Eye (tissue), 1 donor: ENCODE measurements around the gene INS.
"Not testable (repeated sequence)": the region's sequence is repeated elsewhere in the genome, so short reads cannot be mapped to it uniquely, and the experiment has no call there.

ENCODE experiments used
- DNase-seq: peaks from one replicate; pipeline ENCODE4 v3.0.0-alpha.2; 2015

Gene INS

DNA sequence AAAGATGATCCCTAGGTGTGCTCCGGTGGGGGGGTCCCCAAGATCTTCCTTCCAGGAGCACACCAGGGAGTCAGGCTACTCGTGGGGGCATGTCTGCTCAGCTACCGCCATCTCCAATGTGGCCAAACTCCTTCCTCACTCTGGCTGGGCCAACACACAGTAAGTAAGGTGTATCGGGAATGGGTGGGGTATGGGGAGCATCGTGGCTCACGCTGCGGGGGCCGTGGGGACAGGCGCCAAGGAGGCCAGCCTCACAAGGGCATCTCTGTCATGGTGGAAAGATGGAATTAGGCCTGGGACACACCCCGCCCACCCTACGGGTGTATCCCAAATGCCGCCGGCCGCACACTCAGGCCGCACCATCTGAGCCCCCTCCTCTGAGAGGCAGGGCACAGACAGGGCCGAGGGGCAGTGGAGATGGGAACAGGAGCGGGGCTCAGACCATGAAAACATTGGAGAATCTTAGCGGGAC is 30.1 kb downstream of the INS start:
- DNase-seq, result no peak

DNA sequence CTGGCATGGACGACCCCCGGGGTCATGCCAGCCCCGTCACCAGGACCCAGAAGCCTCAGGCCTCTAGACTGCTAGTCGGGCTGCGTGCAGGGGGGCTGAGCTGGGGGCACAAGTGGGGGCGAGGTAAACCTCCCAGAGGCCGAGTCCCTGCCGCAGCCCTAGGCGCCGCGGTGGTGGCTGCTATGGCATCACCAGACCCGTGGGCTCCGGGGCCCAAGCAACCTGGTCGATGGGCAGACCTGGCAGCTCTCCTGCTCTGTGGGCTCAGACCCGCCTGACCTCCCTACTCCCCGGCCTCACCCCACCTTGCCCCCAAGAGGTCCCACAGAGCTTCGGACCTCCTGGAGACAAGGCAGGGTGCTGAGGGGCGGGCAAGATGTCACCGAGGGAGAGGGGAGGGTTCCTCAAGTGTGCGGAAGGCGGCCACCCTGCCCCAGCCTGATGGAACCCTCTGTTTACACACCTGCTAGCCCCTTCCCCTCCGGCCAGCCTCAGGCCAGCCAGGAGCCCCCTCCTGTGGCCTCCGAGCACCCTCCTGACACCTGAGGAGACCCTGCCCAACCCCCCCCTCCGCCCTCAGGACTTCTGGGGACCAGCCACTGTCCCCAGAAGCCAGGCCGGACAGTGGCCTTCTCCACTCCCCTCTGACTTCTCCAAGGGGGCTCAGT is 31.2 kb downstream of the INS start:
- no peak for DNase-seq

DNA sequence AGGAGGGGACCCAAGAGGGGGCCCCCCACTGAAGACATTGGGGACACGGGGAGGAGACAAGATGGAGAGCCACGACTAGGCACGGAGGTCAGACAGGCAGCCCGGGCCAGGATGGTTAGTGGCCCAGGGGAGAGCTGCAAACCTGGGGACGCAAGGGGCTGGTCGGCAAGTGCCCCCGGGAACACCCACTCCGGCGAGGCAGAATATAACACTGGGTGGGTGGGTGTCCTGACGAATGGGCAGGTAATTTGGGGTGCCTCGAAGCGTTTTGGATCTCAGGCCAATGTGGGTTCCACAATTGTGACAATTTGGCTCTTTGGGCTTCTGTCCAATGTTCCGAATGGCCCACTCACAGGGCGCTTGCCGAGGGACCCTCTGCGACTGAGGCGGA is 31.7 kb downstream of the INS start:
- no peak for DNase-seq

DNA sequence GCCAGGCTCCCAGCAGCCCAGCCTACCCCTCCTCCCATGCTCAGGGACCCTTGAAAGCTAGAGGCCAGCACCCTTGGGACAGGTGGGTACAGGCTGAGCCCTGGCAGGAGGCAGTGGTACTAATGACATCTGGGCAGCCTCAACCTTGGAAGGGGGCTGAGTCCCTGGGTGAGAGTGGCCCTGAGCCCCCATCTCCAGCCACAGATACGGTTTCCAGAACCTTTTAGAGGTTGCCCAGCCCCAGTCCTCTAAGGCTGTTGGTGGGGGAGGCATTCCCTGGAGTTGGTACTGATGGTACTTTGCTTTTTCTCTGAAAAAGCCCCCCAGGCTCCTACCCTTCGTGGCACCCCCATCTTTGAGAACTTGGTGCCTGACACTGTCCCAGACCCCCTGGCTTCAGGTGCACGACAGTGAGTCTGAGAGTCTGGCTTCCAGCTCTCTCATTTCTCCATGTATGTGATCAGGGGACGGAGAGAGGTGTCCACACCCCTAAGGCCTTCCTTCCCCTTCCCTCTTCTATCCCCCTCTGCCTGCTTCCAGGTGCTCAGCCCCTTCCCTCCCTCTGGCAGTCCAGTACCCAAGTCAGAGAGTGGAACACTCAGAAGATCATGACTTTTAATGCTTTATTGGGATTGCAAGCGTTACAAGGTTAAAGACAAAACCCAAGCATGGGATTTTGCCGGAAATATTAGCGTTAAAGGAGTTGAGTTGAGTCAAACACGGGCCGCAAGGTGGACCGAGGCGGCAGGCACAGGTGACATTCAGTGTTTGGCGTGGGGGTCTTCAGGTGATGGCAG is 32.3 kb downstream of the INS start:
- DNase-seq, result no peak

DNA sequence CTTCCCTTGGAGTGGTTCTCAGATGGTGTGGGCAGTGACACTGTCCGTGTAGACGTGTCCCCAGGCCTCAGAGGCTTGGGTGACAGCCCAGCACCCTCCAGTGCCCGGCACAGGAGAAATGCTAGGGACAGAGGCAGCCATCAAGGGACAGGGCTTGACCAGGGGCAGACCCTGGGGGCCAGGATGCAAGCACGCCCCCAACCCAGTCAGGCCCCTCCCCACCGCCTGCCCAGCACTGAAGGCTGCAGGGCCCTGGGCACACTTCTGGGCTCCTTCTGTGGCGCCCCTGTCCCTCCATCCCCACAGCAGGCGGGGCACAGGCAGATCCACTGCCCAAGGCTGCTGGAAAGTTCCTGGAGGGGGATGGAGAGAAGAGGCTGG is 32.9 kb downstream of the INS start:
- no peak for DNase-seq

DNA sequence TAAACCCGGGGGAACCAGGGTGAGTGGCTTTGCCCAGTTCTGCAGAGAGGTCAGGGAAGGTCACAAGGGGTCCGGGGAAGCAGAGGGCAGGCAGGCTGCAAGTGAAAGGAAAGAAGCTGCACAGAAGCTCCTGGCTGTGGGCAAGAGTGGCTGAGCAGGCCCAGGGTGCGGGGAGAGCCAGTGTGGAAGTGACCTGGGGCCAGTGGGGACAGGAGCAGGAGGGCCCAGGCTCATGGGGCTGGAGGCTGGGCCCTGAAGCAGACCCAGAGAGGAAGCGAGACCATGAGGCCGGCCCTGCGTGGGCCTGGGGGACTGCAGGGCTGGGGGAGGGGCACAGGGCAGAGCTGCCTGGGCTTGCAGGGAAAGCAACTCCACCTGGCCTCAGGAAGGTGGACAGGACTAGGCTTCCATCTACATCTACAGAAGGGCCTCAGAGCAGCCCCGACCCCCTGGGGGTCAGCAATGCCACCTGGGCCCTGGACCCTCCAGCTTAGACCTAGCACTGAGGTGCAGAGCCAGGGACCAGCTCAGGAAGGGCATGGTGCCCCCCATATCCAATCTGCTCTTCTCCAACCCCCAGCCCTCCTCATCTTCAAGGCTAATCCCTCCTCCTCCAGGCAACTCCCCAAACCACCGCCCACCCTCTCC is 33.4 kb downstream of the INS start:
- DNase-seq, result no peak

- no peak for DNase-seq
These were observed 34.4 kb downstream of the INS start for GRCh38 chr11:2126520-2127085.

- DNase-seq, result not testable (repeated sequence)
These were observed 36.1 kb downstream of the INS start for GRCh38 chr11:2124736-2125484.

DNA sequence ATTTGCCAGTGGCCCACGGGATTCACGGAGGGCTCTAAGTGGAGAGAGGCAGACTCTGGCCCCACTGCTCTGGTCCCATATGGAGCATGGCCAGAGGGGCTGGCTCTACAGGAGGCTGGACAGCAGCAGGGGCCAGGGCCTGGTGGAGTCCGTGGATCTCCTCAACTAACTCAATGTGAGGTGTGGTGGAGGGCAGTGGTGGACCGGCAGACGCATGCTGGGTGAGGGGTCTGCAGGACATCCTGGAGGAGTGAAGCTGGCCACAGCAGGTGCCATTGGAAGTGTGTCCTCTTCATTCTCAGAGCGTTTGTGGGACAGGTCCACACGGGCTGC is 37.4 kb downstream of the INS start:
- no peak for DNase-seq

- DNase-seq, result no peak
These were observed 37.9 kb downstream of the INS start for GRCh38 chr11:2122907-2123627.

DNA sequence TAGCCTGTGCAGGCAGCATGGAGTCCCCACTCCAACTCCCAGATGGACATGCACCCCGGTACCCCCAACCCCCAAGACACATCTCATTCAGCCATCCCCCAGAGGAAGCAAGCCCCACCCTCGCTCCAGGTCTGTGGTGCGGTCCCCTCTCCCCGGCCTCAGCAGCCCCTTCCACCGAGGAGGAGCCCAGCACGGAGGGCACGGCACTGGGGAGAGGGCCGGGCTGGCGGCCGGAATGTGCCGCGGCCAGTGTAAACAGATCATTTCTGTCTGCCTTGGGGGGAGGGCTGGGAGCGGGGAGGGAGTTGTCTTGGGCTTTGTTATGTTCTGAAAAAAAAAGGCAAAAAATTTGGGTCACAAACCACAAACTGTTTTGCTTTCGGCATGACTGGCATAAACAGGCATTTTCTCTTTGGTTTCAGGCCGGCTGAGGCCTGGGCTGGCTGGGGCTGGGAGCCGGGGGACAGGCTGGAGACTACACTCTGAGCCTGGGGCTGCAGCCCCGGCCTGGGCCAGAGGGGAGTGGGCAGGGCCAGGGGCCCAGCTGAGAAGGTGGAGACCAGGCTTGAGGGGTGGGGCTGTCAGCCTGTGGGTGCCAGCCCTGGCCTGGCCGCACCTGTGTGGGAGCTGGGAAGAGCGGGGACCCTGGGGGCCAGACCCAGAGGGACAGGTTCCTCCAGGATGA is 38.6 kb downstream of the INS start:
- peak; percentile 54 for DNase-seq

DNA sequence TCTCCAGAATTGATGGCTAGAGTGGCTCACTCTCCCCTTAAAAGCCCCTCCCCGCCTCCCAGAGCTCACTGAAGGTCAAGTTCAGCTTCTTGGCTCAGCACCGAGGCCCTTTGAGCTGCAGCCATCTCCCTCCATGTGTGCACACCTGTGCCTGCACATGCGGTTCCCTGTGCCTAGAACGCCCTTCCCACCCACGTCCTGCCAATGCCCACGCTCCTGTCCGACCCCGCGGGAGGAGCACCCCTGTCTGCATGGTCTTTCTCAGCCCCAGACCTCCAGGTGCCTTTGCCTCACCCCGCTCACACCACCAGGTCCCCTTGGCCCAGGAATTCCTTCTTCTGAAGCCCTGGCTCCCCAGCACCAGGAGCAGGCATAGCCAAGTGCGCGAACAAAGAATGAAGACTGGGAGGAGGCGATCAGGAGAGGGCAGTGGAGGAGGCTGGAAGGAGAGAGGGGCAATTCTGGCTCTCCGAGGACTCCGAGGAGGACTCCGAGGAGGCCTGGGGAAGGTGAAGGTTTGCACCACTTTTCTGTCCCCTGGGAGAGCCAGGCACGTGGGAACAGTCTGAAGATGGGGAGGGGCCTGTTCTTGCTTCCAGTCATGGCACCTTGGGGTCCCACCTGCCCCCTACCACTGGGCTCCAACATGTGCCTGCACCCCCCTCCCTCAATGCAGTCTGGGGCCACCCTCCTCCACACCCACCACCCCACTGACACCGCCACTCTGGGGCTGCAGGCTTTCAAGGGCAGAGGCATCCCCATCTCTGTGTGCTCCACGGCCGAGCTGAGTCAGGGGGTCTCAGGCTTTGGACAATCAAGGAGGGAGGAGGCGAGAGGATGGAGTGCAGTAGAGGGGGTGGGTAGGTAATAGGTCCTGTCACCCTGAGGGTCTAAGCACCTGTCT is 39.5 kb downstream of the INS start:
- DNase-seq, result no peak

DNA sequence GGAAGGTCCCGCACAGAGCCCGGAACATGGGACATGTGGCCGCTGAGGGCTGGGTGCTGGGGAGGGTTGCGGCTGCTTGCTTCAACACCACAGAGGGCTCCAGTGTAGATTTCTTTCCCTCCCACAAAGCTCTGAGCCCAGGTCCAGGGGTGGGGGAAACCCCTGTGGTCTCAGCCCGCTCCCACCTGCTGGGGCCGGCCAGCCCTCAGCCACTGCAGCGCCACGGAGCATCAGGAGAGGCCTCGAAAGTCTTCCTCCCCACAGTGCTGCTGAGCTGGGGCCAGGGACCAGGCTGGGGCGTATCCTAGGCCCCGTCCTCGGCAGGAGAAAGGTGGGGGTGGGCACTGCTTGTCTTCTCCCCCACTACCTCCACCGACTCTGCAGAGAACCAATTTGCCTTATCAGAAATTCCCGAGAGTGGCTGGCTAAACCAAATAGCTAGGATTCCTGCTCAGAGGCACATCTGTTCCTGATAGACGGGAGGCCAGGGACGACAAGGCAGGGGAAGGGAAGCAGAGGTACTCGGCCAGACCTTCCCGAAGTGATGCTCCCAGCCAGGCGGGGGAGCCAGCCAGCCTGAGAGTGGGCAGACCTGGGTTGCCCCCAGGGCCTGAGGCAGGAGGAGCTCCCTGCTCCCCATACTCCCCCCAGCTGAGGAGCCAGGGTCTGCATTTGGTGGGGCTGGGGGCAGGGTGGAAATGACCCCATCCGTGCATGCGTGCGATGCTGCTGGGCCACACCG is 40.5 kb downstream of the INS start:
- peak; percentile 65 for DNase-seq

DNA sequence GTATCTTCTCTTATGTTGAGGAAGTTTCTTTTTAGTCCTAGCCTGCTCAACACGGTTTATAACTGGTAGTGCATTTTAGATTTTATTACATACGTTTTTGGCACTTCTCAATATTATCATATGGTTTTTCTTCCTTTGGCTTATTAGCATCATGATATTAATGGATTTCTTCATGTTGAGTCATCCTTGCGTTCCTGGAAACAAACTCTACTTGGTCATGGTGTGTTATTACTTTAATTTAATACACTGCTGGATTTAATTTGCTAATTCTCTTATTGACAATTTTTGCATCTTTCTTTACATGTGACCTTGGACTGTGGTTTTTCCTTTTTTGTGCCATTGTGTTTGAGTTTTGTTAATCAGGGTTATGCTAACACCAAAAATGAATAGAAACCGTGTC is 42.3 kb downstream of the INS start:
- peak; percentile 44 for DNase-seq

DNA sequence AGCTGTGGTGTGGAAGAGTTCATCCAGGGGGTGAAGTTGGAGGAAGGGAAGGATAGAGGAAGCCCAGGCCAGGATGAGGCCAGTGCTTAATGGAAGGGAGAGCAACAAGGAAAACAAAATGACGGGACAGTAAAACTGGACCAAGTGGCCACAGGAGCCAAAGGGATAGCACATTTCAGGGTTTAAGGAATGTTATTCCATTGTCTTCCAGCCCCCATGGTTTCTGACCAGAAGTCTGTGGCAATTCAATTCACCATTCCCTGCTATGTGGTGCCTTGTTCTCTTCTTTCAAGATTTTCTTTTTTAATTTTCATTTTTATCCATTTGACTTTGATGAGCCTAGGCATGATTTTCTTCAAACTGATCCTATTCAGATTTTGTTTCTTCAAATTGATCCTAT is 44.3 kb downstream of the INS start:
- DNase-seq, result no peak

DNA sequence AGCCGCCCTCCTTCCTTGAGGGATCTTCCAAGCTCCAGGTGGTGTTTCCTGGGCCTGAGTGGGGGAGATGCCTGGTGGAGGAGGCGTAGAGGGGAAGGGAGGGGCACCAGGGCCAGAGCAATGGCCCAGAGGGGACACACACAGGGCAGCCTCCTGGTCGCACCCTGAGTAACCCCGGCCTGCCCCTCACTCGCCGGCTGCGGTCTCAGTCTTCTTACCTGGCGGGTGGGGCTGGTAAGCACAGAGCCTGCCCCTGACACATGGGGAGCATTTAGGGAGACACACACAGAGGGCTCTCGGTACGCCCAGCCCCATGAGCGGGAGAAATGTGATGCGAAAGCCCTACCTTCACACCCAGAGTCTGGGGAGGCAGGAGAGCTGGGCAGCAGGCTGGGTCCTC is 45.7 kb downstream of the INS start:
- DNase-seq, result no peak

GRCh38 chr11:2114430-2115241 is 46.4 kb downstream of the INS start:
- DNase-seq, result no peak

DNA sequence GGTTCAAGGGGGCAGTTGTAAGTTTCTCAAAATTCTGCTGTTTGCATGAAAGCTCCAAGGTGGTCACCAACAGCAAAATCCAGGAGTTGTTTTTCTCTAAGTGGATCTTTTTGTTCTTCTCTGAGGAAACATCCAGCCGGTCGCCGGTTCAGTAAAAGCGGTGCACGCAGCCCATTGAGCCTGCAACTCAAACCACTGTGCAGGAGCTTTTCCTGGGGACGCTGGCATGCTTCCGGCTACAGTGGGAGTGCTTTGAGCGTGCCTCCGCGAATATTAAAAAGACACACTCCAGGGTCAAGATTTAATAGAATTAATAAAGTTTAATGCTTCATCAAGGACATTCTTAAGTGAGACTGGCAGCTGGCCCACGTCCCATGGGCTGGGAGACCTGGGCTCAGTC is 47.2 kb downstream of the INS start:
- DNase-seq, result no peak

DNA sequence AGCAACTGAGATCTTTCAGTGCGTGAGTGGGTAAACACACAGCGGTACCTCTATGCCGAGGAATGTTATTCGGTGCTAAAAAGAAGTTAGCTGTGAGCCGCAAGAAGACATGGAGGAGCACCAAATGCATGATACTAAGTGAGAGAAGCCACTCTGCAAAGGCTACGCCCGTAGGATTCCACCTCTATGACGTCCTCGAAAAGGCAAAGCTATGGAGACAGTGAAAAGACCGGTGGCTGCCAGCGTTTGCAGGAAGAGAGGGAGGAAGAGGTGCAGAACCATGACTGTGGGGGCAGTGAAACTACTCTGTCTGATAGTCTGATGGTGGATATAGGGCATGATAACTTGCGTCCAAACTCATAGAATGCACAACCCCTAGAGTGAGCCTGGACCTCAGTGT is 50.5 kb downstream of the INS start:
- DNase-seq, result no peak
